Right renal cortex interstitium (tissue), 3 donors: ENCODE results near the gene SH3YL1. TPM values are rescaled to one million over a fixed set of nuclear protein-coding genes. Genes with fewer than 3 reads are reported as not detected.

Source experiments
- DNase-seq, 3 donors: peaks; one replicate each; pipeline ENCODE4 v3.0.0-alpha.2; 2013; ENCODE audit warnings: low read depth in 3 of 3, low spot score in 2 of 3
- polyA plus RNA-seq, 3 donors: library from polyadenylated mRNA; unstranded; fragments of 120-200 nt; gene quantifications; one replicate each; pipeline ENCODE4 v1.2.1, GENCODE V29; 2013; ENCODE audit not compliant: insufficient read length in 3 of 3

Gene SH3YL1
- polyA plus RNA-seq, 3 donors = 74.1 to 89.9 (median 87.0) TPM

DNA sequence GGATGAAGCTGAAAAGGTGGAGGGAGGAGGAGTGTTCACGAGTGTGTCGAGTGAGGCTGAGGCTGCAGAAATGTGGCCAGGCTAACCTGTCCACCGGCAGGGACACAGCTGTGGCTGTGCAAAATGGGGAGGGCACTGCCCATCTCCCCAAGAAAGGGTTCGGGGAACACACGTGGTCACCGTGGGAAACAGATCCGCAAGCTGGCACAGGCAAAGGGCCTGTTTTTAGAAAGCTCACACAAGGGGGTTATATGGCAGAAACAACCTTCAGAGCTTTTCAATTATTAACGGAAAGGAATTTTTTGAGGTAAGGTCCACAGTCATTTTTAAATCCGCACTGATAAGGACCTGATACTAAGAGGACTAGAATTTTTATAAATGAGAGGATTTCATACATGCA, 35.7 kb downstream of the SH3YL1 start:
- DNase-seq = no peak

GRCh38 chr2:223971-224760, 39.7 kb downstream of the SH3YL1 start:
- no peak for DNase-seq

DNA sequence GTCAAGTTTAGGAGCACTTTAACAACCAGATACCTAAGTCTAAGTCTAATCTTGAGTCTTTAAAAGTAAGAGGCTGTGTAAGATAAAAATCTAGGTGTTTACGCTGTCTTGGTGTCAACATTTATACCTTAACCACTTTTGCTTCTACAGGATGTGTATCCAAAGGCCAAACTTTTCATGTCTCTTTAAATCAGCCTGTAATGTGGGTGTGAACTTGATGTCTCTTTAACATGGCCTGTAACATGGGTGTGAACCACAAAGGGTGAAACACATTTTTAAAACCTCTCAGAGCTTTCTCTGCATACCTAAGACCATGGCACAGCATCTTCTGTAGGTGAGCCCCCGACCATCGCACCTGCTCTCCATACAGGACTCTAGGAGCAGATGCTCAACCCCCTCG, 40.4 kb downstream of the SH3YL1 start:
- DNase-seq = no peak

GRCh38 chr2:216068-216467, 47.8 kb downstream of the SH3YL1 start:
- DNase-seq = no peak

GRCh38 chr2:213932-214693, 49.7 kb downstream of the SH3YL1 start:
- DNase-seq = no peak

DNA sequence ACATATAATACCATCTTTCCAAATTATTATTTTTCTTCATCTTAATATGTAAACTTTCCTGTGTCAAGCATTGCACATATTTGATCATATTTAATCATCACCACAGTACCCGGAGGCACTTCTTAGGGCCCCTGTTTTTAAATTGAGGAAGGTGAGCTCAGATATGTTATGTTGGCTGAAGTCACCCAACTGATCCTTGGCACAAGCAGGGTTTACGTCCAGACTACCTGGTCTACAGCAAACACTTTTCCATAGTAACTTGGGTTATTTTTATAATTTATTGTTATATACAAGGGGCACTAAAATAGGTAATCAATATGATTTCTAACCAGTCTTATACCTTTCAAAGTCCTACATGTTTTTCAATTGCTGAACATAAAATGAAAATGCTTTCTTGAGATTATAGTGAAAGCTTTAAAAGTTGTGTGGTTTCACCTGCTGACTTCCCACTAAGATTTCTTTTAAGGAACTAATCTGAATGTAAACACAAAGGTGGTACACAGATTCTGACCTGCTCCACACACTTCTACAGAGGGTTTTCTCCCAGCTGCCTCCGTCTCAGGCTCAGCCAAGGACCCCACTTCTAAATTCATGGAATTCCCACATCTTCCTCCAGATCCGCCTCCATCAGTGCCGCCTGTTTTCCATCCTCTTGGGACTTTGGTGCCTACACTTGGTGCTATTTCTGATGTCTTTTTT, 52.2 kb downstream of the SH3YL1 start:
- no peak for DNase-seq

DNA sequence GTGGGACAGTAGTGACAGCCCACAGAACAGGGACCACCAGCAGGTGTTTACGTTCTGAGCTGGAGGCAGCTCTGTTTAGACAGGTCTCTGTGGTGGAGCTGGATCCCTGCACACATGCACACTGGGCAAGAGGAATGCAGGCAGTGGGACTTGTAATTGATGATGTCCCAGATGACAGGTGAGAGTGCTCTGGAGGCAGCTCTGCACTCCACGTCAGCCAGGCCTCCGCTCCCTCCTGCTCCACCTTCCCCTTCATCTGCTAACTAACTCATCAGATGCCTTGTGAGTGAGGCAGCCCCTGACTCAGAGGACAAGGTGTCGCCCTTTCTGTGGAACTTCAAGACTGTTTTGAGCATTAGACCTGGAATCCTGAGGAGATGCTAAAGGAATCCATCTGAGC, 53.2 kb downstream of the SH3YL1 start:
- no peak for DNase-seq

DNA sequence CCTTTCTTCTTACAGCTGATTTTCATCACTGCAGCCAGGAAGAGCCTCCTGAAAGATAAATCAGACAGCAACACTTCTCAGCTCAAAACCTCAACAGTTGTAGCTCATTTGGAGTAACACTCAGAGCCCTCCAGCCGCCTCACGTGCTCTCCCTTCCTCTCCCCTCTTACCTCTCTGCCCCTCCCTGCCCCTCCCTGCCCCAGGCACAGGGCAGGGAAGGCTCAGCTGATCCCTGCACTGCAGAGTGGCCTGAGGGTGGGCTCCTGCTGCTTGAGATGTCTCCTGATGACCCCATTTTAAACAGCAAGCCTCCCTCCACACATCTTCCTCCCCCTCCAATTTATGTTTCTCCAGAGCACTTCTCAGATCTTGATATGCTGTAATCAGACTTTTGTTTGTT, 54.4 kb downstream of the SH3YL1 start:
- DNase-seq = no peak

GRCh38 chr2:208335-208734, 55.5 kb downstream of the SH3YL1 start:
- DNase-seq = no peak

DNA sequence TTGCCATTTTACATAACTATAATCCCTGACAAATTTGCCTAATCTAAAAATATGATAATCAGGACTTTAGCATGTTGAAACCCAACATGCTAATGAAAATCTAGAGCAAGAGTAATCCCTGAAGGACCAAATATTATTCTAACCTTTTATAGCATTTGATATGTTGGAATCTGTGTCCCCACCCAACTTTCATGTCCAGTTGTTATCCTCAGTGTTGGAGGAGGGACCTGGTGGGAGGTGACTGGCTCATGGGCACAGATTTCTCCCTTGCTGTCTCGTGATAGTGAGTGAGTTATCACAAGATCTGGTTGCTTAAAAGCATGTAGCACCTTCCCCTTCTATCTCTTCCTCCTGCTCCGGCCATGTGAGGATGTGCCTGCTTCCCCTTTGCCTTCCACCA, 59.8 kb downstream of the SH3YL1 start:
- DNase-seq = no peak

GRCh38 chr2:203401-203800, 60.4 kb downstream of the SH3YL1 start:
- no peak for DNase-seq

- no peak for DNase-seq
These were observed 60.9 kb downstream of the SH3YL1 start for GRCh38 chr2:202945-203344.

DNA sequence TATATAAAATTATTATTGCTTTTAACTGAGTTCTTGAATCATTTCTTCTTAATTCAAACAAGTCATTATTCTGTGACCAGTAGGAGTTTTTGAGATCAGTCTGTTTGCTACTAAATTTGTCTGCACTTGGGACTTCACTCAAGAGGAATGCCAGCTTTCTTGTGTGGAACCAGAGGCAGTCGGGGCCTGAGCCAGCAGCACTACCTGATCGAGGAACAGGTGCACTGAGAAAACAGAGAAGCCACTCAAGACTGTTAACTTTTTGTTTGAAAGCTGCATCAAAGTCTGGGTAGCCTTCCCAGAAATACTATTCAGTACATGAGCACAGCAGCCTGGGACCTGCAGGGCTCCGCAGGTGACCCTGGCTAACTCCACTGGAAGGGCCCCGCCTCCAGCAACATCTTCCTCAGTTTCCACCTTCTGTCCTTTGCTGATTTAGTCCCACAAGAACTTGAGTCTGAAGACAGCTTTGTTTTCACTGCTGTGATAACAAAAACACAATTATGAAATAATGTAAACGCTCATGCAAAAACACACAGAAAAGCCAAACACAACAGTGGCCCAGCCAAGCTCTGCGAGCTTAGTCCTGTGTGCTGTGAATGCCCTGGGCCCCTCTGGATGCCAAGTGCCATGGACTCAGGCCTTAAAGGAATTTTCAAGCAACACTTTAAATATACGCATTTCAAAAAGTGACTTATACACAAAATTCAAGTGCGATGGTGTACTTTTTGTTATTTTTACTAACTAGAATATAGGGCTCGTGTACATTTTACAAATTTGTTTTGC, 62.0 kb downstream of the SH3YL1 start:
- no peak for DNase-seq

DNA sequence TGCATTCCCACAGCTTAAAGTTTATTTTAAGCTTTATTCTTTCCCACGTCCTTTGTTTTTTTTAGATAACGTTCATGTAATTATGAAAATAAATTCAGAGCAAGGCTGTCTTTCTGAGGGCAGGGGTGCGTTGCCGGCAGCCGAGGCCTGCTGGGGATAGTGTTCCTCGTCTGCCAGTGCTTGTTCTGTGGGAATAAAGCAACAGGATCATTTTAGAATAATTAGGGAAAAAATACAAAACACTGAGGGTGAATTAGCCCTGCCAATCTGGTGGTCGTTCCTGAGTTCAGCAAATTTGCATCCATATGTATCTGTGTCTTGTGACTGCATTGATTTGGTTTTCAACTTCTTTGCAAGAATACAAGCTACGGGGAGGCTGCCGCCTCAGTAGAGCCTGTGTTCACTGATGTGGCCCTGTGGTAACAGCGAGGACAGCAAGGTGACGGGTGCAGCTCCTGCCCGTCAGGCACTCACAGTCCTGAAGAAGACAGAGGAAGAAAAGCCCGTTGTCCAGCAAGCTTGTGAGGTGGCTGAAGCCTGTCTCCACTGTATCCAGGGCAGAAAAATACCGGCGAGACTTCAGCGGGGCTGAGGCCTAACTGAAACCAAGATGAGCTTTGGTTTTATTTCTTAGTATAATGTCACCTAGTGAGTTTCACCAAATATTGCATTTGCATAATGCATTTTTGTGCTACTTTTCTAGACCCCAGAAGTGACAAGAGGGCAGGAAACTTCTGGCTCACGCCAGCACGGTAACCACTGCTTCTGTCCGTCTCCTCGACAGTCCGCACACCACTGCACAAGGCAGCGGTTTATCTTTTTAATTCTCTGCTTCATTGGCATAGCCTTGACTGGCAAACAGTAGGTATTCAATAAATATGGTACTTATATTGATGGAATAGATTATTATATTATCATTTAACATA, 64.5 kb downstream of the SH3YL1 start:
- DNase-seq = no peak

DNA sequence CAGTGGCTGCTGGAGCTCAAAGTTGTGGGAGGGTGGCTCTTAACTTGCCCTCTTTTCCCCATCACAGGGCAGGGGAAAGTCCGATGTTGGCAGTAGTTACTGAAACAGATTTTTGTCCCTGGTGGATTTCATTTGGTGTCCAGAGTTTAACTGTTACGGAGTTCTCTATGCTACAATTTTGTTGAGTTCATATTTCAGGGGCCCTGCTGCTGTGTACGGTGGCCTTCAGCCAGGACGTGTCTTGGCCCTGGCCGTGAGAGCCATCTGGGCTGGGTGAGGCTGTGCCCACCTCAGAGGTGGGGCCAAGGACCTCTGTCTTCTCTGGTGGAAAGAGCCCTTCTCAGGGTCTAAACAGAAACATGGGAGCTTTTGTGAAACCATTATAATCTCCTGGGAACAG, 67.4 kb downstream of the SH3YL1 start:
- DNase-seq = no peak

- DNase-seq = no peak
These were observed 67.9 kb downstream of the SH3YL1 start for GRCh38 chr2:195932-196331.

DNA sequence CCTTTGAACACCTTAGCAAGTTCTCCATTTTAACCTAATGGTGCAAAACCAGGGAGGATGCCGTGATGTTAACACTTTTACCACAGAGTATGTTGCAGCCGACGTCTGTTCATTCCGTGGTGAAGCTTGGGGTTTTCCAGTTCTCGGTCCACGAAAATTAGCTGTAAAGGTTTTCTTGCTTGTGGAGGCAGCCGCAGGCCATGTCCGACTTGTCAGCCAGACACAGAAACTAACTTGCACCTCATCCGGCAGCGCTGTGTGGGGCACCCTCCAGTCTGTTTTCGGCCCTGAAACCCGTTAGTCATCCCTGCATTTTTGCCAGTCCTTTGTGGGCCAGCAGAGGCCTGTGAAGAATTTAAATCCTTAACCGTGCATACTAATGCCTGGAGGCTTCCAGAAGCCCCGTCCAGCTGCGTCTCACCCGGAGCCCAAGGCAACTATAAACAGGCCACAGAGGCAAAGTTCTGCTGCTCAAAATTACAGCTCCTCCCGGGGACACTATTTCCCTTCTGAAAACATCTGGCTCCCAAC, 70.6 kb downstream of the SH3YL1 start:
- no peak for DNase-seq

- no peak for DNase-seq
These were observed 72.3 kb downstream of the SH3YL1 start for GRCh38 chr2:191311-192190.

GRCh38 chr2:187825-188224, 76.0 kb downstream of the SH3YL1 start:
- no peak for DNase-seq
